Measurements from ENCODE around the gene SBF1. TPM values are rescaled to one million over a fixed set of nuclear protein-coding genes. Genes with fewer than 3 reads are reported as not detected.

Gene SBF1
- polyA plus RNA-seq, 4 donors, result 25.4 to 55.3 (median 43.4) TPM

GRCh38 chr22:50447576-50448551, 27.0 kb downstream of the SBF1 start:
- DNase-seq (ENCODE audit: low read depth in 4 of 4, low spot score in 2 of 4), result no peak

GRCh38 chr22:50446708-50447575, 27.9 kb downstream of the SBF1 start:
- no peak for DNase-seq (ENCODE audit: low read depth in 4 of 4, low spot score in 2 of 4)

GRCh38 chr22:50445880-50446707, 28.7 kb downstream of the SBF1 start:
- no peak for DNase-seq (ENCODE audit: low read depth in 4 of 4, low spot score in 2 of 4)

GRCh38 chr22:50445071-50445879, 29.6 kb downstream of the SBF1 start:
- DNase-seq (ENCODE audit: low read depth in 4 of 4, low spot score in 2 of 4), result no peak

GRCh38 chr22:50444663-50445062, 30.2 kb downstream of the SBF1 start:
- DNase-seq (ENCODE audit: low read depth in 4 of 4, low spot score in 2 of 4), result peak in 1 of 4 donors; percentile 7

- DNase-seq (ENCODE audit: low read depth in 4 of 4, low spot score in 2 of 4), result no peak
Measured at GRCh38 chr22:50443801-50444625, 30.8 kb downstream of the SBF1 start.

GRCh38 chr22:50443197-50443596, 31.6 kb downstream of the SBF1 start:
- no peak for DNase-seq (ENCODE audit: low read depth in 4 of 4, low spot score in 2 of 4)

GRCh38 chr22:50441428-50441993, 33.3 kb downstream of the SBF1 start:
- DNase-seq (ENCODE audit: low read depth in 4 of 4, low spot score in 2 of 4), result no peak

- no peak for DNase-seq (ENCODE audit: low read depth in 4 of 4, low spot score in 2 of 4)
Measured at GRCh38 chr22:50440544-50441249, 34.1 kb downstream of the SBF1 start.

- no peak for DNase-seq (ENCODE audit: low read depth in 4 of 4, low spot score in 2 of 4)
Measured at GRCh38 chr22:50439871-50440331, 34.9 kb downstream of the SBF1 start.

GRCh38 chr22:50439314-50439870, 35.4 kb downstream of the SBF1 start:
- no peak for DNase-seq (ENCODE audit: low read depth in 4 of 4, low spot score in 2 of 4)

- DNase-seq (ENCODE audit: low read depth in 4 of 4, low spot score in 2 of 4), result no peak
Measured at GRCh38 chr22:50438305-50439275, 36.2 kb downstream of the SBF1 start.

GRCh38 chr22:50437511-50438304, 37.1 kb downstream of the SBF1 start:
- no peak for DNase-seq (ENCODE audit: low read depth in 4 of 4, low spot score in 2 of 4)

- no peak for DNase-seq (ENCODE audit: low read depth in 4 of 4, low spot score in 2 of 4)
Measured at GRCh38 chr22:50436841-50437341, 37.9 kb downstream of the SBF1 start.

Data from left renal cortex interstitium (tissue), 4 donors.